Esophagus squamous epithelium (tissue), 4 donors: ENCODE results near the gene TBXAS1.

Experiments used
- CTCF ChIP-seq, 6 experiments: fragments of 450-650 bp in 4 of 6; fragments of 200-600 bp in 2 of 6; sonication (generic) in 2 of 6; IDR thresholded peaks; one replicate each; pipeline ENCODE4 v1.5.1; 2016 to 2019; ENCODE audit warnings: antibody characterized with exemption in 6 of 6, mild to moderate bottlenecking in 4 of 6, moderate library complexity in 4 of 6
- POLR2A ChIP-seq, 4 donors: fragments of 450-650 bp; IDR thresholded peaks; one replicate each; pipeline ENCODE4 v1.6.1; 2017; ENCODE audit warnings: antibody characterized with exemption in 4 of 4, mild to moderate bottlenecking in 4 of 4, moderate library complexity in 3 of 4

- TF ChIP-seq CTCF (IDR thresholded peaks at IDR 0.05) (no peak), POLR2A (IDR thresholded peaks at IDR 0.05) (no peak)
Measured at GRCh38 chr7:139950881-139951525, 121.9 kb downstream of the TBXAS1 start.
